ENCODE results near the gene G3BP2. TPM values are rescaled to one million over a fixed set of nuclear protein-coding genes. Genes with fewer than 3 reads are reported as not detected.

Gene G3BP2
- total and polyA plus RNA-seq, 2 of the 13 experiments (the other 11 are each of a cell fraction or from before 2014, with no cell fraction given) = 51.7 to 179 TPM

GRCh38 chr4:75698963-75699228 is 25.7 kb upstream of the G3BP2 start (continued):
- TF ChIP-seq, protein P1, sequence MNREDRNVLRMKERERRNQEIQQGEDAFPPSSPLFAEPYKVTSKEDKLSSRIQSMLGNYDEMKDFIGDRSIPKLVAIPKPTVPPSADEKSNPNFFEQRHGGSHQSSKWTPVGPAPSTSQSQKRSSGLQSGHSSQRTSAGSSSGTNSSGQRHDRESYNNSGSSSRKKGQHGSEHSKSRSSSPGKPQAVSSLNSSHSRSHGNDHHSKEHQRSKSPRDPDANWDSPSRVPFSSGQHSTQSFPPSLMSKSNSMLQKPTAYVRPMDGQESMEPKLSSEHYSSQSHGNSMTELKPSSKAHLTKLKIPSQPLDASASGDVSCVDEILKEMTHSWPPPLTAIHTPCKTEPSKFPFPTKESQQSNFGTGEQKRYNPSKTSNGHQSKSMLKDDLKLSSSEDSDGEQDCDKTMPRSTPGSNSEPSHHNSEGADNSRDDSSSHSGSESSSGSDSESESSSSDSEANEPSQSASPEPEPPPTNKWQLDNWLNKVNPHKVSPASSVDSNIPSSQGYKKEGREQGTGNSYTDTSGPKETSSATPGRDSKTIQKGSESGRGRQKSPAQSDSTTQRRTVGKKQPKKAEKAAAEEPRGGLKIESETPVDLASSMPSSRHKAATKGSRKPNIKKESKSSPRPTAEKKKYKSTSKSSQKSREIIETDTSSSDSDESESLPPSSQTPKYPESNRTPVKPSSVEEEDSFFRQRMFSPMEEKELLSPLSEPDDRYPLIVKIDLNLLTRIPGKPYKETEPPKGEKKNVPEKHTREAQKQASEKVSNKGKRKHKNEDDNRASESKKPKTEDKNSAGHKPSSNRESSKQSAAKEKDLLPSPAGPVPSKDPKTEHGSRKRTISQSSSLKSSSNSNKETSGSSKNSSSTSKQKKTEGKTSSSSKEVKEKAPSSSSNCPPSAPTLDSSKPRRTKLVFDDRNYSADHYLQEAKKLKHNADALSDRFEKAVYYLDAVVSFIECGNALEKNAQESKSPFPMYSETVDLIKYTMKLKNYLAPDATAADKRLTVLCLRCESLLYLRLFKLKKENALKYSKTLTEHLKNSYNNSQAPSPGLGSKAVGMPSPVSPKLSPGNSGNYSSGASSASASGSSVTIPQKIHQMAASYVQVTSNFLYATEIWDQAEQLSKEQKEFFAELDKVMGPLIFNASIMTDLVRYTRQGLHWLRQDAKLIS (CRISPR knock-in tag; IDR thresholded peaks at IDR 0.05) = no peak
- no peak for TF ChIP-seq NFATC3 (CRISPR knock-in tag; IDR thresholded peaks at IDR 0.05)

DNA sequence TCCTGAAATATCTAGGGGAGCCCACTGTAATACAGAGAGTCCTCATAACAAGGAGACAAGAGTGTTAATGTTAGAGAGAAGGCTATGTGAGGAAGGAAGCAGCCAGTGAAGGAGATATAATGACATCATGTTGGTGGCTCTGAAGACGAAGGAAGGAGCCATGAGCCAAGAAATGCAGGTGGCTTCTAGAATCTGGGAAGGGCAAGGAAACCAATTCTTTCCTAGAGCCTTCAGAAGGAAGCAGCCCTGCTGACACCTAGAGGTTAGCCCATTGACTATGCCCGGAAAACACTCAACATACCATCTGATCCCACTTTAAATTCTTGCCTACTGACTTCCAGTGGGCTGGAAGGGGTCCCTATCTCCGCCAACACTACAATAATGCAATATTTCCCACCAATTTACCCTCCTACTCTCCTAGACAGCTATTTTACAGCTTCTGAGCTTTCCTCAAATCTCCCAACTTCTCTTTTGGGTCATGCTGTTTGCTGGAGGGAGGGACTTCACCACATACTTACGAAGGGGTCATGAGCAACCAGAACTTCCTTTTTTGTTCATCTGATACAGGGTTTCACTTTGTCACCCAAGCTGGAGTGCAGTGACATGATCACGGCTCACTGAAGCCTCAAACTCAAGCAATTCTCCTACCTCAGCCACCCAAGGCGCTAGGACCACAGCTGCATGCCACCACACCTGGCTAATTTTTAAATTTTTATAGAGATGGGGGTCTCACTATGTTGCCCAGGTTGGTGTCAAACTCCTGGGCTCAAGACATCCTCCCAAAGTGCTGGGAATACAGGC is 25.2 kb upstream of the G3BP2 start:
- Histone ChIP-seq H3K4me3 (replicated peaks in 1 of 3; ENCODE audit: insufficient read depth in 1 of 3, low read depth in 2 of 3, low read length in 3 of 3) (no peak overlapping the region), H3K27me3 (ENCODE audit: control insufficient read depth in 1 of 2, insufficient read depth in 2 of 2, low read length in 2 of 2) (no peaks in the 10 kb centered on the region), H3K27ac (ENCODE audit: extremely low read length, insufficient read depth, low read length) (no peak overlapping the region), H3K79me2 (ENCODE audit: insufficient read depth, low read length) (no peaks in the 10 kb centered on the region), H4K20me1 (ENCODE audit: insufficient read depth, low read length) (no peaks in the 10 kb centered on the region), H2AFZ (ENCODE audit: low read length) (no peak overlapping the region), H3K9me3 (ENCODE audit: low read length) (no peaks in the 10 kb centered on the region), H3K9ac (ENCODE audit: insufficient read depth, low read depth, low read length) (no peak overlapping the region), H3K4me2 (ENCODE audit: low read depth, low read length) (no peak overlapping the region), H3K4me1 (ENCODE audit: insufficient read depth, low read length) (peaks cover 30% of the 10 kb centered on the region), H3K36me3 (replicated peaks in 1 of 2; ENCODE audit: control insufficient read depth in 1 of 2, insufficient read depth in 2 of 2, low read length in 2 of 2) (peaks cover 1 to 5% of the 10 kb centered on the region in 2 experiments; a peak in 3 of 5 replicates)
- no peak for TF ChIP-seq TCF12 (IDR thresholded peaks at IDR 0.05)
- TF ChIP-seq TCF12 (CRISPR knock-in tag; IDR thresholded peaks at IDR 0.05) = no peak
- no peak for TF ChIP-seq PHF5A (CRISPR knock-in tag; IDR thresholded peaks at IDR 0.05; ENCODE audit: low read depth, unreplicated experiment)
- TF ChIP-seq HOXA9 (CRISPR knock-in tag; IDR thresholded peaks at IDR 0.05; ENCODE audit: borderline replicate concordance) = no peak
- no peak for TF ChIP-seq THYN1 (CRISPR knock-in tag; IDR thresholded peaks at IDR 0.05; ENCODE audit: borderline replicate concordance, low read depth)
- TF ChIP-seq IKZF1 (IDR thresholded peaks at IDR 0.05) = no peak
- TF ChIP-seq ZBTB42 (CRISPR knock-in tag; IDR thresholded peaks at IDR 0.05) = no peak
- no peak for TF ChIP-seq ZNF644 (CRISPR knock-in tag; IDR thresholded peaks at IDR 0.05; ENCODE audit: low read depth)
- TF ChIP-seq ZSCAN29 (CRISPR knock-in tag; conservative IDR thresholded peaks at IDR 0.05) = no peak
- intact Hi-C loops (cut with micrococcal nuclease; ENCODE audit: unreplicated experiment) (no loop called here), in situ Hi-C loops (cut with HindIII; ENCODE audit: extremely low pct_ligation_motif_present, low pct_unique_long_range_greater_than_20kb) (no loop called here)
- WGBS (ENCODE audit: low lambda C conversion rate) = 93% methylated on average over 5 of the region's 6 CpGs
- no peak for ATAC-seq
- DNase-seq (ENCODE audit: low spot score) = no peak
- ChIA-PET CTCF (ENCODE audit: low intra/inter-chr PET ratio, low total read pairs) (no interaction called here), POLR2A (no interaction called here)
- no TSS peak for BruUV-seq (replicated peaks)
- no peak for FAIRE-seq

Measured in HepG2 (cell line).